Measurements from ENCODE around the gene TTC24. TPM values are rescaled to one million over a fixed set of nuclear protein-coding genes. Genes with fewer than 3 reads are reported as not detected.

The TTC24 gene
- polyA plus RNA-seq, 3 donors: 0.14 to 0.31 TPM; not detected in 1

DNA sequence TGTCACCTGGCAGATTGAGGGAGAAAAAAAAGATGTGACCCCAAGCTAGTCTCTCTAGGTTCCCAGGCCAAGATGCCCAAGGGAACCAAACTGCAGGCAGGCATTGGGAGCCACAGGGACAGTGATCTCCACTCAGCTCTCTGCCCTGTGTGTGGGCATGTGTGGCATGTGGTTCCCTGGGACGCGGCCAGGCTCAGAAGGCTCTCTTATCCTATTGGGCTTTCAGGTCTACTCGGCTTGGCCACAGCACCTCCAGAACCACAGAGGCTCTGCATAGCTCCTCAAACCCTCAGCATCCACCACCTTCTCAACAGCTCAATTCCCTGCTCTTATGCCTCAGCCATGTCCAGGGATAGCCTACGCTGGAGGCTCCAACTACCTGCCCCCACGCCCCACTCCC lies 29.2 kb upstream of the TTC24 start:
- no peaks in the 10 kb centered on the region for H3K9me3 ChIP-seq (replicated peaks in 1 of 2; ENCODE audit: control insufficient read depth in 1 of 2, insufficient read depth in 1 of 2, low read length in 2 of 2)
- H3K4me3 ChIP-seq (replicated peaks in 1 of 3; ENCODE audit: low read depth in 2 of 3, low read length in 3 of 3): no peak overlapping the region
- no peak overlapping the region for H2AFZ ChIP-seq (ENCODE audit: insufficient read depth, low read depth, low read length, poor library complexity, severe bottlenecking)
- TF ChIP-seq, protein P1, sequence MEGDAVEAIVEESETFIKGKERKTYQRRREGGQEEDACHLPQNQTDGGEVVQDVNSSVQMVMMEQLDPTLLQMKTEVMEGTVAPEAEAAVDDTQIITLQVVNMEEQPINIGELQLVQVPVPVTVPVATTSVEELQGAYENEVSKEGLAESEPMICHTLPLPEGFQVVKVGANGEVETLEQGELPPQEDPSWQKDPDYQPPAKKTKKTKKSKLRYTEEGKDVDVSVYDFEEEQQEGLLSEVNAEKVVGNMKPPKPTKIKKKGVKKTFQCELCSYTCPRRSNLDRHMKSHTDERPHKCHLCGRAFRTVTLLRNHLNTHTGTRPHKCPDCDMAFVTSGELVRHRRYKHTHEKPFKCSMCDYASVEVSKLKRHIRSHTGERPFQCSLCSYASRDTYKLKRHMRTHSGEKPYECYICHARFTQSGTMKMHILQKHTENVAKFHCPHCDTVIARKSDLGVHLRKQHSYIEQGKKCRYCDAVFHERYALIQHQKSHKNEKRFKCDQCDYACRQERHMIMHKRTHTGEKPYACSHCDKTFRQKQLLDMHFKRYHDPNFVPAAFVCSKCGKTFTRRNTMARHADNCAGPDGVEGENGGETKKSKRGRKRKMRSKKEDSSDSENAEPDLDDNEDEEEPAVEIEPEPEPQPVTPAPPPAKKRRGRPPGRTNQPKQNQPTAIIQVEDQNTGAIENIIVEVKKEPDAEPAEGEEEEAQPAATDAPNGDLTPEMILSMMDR (IDR thresholded peaks at IDR 0.05): no peak
- no peak for DNase-seq
- H3K36me3 ChIP-seq (replicated peaks in 1 of 2; ENCODE audit: control insufficient read depth in 1 of 2, insufficient read depth in 2 of 2, low read length in 2 of 2): peaks cover 14 to 43% of the 10 kb centered on the region in 2 donors
- H3K9ac ChIP-seq (ENCODE audit: insufficient read depth, low read length, poor library complexity, severe bottlenecking): no peak overlapping the region
- H4K20me1 ChIP-seq (ENCODE audit: insufficient read depth, low read length): no peaks in the 10 kb centered on the region
- no peaks in the 10 kb centered on the region for H3K79me2 ChIP-seq (ENCODE audit: insufficient read depth, low read length)
- no peak overlapping the region for H3K4me2 ChIP-seq (replicated peaks; ENCODE audit: extremely low read depth, low read length, poor library complexity, severe bottlenecking)
- Mint-ChIP-seq H3K27ac (peak overlapping the region in 3 of 7 donors; percentile 6 to 95 (median 24)), H3K4me1 (peaks cover 48% of the 10 kb centered on the region), H3K36me3 (peaks cover 28 to 52% of the 10 kb centered on the region in 2 donors), H3K27me3 (ENCODE audit: low read depth in 3 of 3) (peaks cover 0 to 2% (median 0%) of the 10 kb centered on the region in 3 donors), H3K9me3 (peaks cover 0 to 1% (median 0%) of the 10 kb centered on the region in 7 donors), H3K4me3 (no peak overlapping the region)
- 82% methylated on average over 5 of the region's 5 CpGs for WGBS (ENCODE audit: insufficient coverage)
- H3K4me1 ChIP-seq (ENCODE audit: control insufficient read depth in 1 of 2, insufficient read depth in 2 of 2, low read length in 2 of 2): peaks cover 41 to 45% of the 10 kb centered on the region in 2 donors
- H3K27me3 ChIP-seq (ENCODE audit: control insufficient read depth in 2 of 2, insufficient read depth in 2 of 2, low read length in 2 of 2): no peaks in the 10 kb centered on the region
- intact Hi-C loops (cut with micrococcal nuclease): loop anchor here (5.0 to 10.0 kb wide), 2 partner anchors 48 to 56 kb away; partner anchors contain the start of gene MEF2D (in 1 of the 2)
- H3K27ac ChIP-seq (ENCODE audit: low read depth in 1 of 2, low read length in 2 of 2): no peak overlapping the region

DNA sequence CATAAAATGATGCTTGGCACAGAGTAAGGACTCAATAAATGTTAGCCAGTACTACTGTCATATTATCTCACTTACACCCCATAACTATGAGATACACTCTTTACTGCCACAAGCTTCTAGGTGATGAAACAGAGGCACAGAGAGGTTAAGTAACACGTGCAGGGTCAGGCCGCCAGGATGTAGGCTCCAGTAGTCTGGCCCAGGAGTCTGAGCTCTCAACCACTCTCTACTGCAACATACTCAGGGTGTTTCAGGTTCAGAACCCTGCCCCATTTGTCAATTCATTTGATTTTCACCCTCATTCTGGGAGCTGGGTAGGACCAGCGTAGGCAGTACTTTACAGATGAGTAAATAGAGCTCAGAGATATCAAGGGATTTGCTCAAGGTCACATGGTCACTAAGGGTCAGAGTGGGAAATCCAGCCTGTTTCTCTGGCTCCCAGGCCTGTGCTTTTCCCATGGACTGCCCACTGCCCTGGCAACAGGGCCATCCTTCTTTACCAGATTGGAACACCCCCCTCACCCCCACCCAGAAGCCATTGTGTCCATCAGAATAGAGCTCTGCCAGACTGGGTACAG lies 28.4 kb upstream of the TTC24 start:
- no peak overlapping the region for H3K4me2 ChIP-seq (replicated peaks; ENCODE audit: extremely low read depth, low read length, poor library complexity, severe bottlenecking)
- no peaks in the 10 kb centered on the region for H3K79me2 ChIP-seq (ENCODE audit: insufficient read depth, low read length)
- no peaks in the 10 kb centered on the region for H3K9me3 ChIP-seq (replicated peaks in 1 of 2; ENCODE audit: control insufficient read depth in 1 of 2, insufficient read depth in 1 of 2, low read length in 2 of 2)
- H3K4me3 ChIP-seq (replicated peaks in 1 of 3; ENCODE audit: low read depth in 2 of 3, low read length in 3 of 3): no peak overlapping the region
- intact Hi-C loops (cut with micrococcal nuclease): loop anchor here (5.0 to 10.0 kb wide), 2 partner anchors 49 to 56 kb away; partner anchors contain the start of gene MEF2D (in 1 of the 2)
- no peak overlapping the region for H3K4me3 Mint-ChIP-seq
- H4K20me1 ChIP-seq (ENCODE audit: insufficient read depth, low read length): no peaks in the 10 kb centered on the region
- H3K27me3 Mint-ChIP-seq (ENCODE audit: low read depth in 3 of 3): peaks cover 0 to 2% (median 1%) of the 10 kb centered on the region in 3 donors
- H3K36me3 Mint-ChIP-seq: peaks cover 27 to 49% of the 10 kb centered on the region in 2 donors
- H3K9me3 Mint-ChIP-seq: peaks cover 0 to 1% (median 0%) of the 10 kb centered on the region in 7 donors
- peak in 1 of 3 donors; percentile 11 for DNase-seq
- H2AFZ ChIP-seq (ENCODE audit: insufficient read depth, low read depth, low read length, poor library complexity, severe bottlenecking): peak overlapping the region; percentile 12
- TF ChIP-seq, protein P1 (IDR thresholded peaks at IDR 0.05): no peak
- peaks cover 41 to 45% of the 10 kb centered on the region in 2 donors for H3K4me1 ChIP-seq (ENCODE audit: control insufficient read depth in 1 of 2, insufficient read depth in 2 of 2, low read length in 2 of 2)
- H3K27ac ChIP-seq (ENCODE audit: low read depth in 1 of 2, low read length in 2 of 2): peak overlapping the region; percentile 3 to 93
- peak overlapping the region; percentile 79 to 97 (median 90) for H3K27ac Mint-ChIP-seq
- no peaks in the 10 kb centered on the region for H3K27me3 ChIP-seq (ENCODE audit: control insufficient read depth in 2 of 2, insufficient read depth in 2 of 2, low read length in 2 of 2)
- no peak overlapping the region for H3K9ac ChIP-seq (ENCODE audit: insufficient read depth, low read length, poor library complexity, severe bottlenecking)
- H3K4me1 Mint-ChIP-seq: peaks cover 55% of the 10 kb centered on the region
- 70% methylated on average over 2 of the region's 3 CpGs for WGBS (ENCODE audit: insufficient coverage)
- H3K36me3 ChIP-seq (replicated peaks in 1 of 2; ENCODE audit: control insufficient read depth in 1 of 2, insufficient read depth in 2 of 2, low read length in 2 of 2): peaks cover 14 to 42% of the 10 kb centered on the region in 2 donors
